GM13977 (cell line): ENCODE data around the gene ERG.

Experiments
- DNase-seq: peaks from one replicate; pipeline ENCODE4 v3.0.0; 2012; ENCODE audit warnings: low spot score
- in situ Hi-C: fragments of 300-500 bp; cut with MboI; formaldehyde crosslinking; loops from one replicate; pipeline ENCODE4 v1.12.0; 2022; ENCODE audit warnings: low sequenced_read_pairs, low pct_unique_long_range_greater_than_20kb, mixed read lengths, inconsistent platforms; ENCODE audit not compliant: unreplicated experiment
- TF ChIP-seq, protein P1 (sequence below): IDR thresholded peaks from 2 replicates; pipeline ENCODE4 v1.5.1; 2012; ENCODE audit warnings: mild to moderate bottlenecking, control low read depth; ENCODE audit not compliant: insufficient read depth; ENCODE audit errors: extremely low read depth, missing control alignments

The ERG gene

DNA sequence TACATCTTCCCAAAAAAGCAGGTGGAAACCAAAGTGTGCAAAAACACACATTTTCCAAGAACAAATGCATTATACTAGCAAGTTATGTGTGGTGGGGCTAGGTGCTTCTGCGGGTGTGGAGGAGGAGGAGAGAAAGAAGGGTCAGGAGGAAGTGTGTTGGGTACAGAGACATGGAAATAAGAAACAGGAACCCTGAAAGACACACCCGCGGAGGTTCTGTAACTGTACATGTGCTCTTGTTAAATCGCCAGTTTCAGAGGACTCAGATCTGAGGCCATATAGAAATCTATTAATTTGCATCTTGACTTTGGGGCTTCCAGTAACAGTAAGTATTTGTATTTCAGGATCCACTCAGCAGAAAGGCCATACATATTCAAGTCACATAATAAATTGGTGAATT, 30.9 kb downstream of the ERG start:
- TF ChIP-seq, protein P1, sequence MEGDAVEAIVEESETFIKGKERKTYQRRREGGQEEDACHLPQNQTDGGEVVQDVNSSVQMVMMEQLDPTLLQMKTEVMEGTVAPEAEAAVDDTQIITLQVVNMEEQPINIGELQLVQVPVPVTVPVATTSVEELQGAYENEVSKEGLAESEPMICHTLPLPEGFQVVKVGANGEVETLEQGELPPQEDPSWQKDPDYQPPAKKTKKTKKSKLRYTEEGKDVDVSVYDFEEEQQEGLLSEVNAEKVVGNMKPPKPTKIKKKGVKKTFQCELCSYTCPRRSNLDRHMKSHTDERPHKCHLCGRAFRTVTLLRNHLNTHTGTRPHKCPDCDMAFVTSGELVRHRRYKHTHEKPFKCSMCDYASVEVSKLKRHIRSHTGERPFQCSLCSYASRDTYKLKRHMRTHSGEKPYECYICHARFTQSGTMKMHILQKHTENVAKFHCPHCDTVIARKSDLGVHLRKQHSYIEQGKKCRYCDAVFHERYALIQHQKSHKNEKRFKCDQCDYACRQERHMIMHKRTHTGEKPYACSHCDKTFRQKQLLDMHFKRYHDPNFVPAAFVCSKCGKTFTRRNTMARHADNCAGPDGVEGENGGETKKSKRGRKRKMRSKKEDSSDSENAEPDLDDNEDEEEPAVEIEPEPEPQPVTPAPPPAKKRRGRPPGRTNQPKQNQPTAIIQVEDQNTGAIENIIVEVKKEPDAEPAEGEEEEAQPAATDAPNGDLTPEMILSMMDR, result no peak
- in situ Hi-C loops, result no loop called here
- no peak for DNase-seq

DNA sequence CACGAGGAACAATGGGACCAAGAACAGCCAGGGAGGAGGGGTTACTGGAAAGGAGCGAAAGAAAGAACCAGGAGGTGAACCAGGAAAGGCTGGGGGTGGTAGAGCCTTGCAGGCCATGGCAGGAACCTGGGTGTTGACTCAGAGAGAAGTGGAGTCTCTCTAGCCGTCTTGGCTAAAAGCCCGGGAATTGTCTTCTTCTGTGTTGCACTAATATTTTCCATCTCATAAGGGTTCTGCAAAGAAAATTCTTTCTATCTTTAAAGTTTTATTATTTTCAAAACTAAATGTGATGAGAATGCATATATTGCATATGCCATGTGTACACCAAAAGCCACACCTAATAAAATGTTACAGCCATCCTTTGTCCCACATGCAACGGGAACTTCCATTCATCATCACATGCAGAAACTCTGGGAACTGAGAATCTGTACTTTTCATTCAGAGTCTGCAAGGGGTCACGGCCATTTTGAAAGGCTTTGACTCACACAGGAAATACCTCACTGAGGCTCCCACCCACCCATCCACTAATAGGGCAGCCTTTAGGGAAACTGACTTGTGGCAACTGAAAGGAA, 38.0 kb downstream of the ERG start:
- TF ChIP-seq, protein P1, result no peak
- in situ Hi-C loops, result no loop called here
- DNase-seq, result no peak

DNA sequence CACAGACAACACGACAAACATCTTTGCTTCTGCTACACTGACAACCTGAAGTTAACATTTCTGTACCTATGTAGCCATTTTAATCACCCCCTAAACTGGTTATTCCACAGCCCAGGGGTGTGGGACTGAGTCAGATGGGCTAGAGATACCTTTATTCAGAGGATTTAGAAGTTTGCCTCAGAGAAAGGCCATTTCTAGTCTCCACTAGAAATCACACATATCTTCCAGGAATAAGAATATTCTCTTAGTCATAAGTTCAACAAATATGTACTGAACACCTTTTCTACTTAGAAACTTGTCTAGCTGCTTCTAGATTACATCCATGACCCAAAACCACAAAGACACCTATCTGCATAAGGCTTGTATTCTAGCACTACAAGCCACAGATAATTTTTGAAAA, 38.8 kb downstream of the ERG start:
- TF ChIP-seq, protein P1, result no peak
- in situ Hi-C loops, result no loop called here
- no peak for DNase-seq

DNA sequence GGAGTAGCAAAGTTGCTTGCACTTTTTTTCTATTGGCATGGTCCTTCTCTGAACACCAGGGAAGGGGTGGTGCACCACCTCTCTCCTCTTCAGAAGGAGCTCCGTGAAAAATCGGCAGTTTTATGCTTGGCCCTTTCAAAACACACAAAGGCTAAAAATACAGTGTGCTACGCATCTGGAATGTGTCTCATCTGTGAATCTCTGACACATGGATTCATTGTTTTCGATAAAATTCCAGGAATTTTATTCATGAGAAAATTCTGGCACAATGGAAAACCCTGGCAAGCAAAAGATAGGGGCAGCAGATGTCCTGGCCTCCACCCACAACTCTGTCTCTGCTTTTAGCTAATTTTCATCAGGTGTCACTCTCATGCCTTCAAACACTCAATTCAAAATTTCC, 42.9 kb downstream of the ERG start:
- DNase-seq, result no peak
- TF ChIP-seq, protein P1, result no peak
- in situ Hi-C loops, result no loop called here

DNA sequence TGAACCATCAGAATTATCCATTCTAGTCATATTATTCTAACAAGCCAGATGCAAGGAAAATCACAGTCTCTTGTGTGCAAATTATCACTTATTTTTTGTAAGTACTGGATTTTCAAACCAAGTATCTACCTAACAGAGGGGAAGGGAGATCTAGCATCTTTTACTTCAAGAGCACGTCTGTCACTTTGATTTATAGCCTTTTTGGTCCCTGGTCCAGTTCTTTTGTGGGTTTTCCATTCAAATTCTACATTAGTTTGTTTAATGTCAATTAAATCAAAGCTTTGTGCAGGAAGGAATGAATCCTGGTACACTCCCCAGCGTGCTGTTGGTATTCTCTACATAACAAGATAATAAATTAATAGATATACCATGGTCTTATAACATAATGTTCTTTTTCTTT, 43.6 kb downstream of the ERG start:
- in situ Hi-C loops, result no loop called here
- TF ChIP-seq, protein P1, result no peak
- DNase-seq, result no peak

DNA sequence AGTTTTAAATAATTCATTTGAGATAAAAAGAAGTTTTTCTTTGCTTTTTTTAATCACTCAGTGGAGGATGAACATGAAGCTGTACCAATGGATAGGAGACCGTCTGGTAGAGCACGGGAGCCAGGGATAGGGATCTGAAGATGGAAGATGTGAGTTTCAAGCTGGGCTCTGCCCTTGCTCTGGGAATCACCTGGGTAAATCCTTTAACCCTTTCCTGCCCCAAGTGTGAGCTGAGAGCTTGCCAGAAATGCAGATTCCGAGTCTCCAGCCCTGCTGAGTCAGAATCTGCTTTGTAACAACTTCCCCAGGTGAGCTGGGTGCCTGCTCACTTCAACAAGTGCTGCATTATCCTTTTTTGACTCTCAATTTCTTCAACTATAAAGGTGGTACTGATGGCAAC, 44.1 kb downstream of the ERG start:
- no peak for DNase-seq
- in situ Hi-C loops, result no loop called here
- TF ChIP-seq, protein P1, result no peak
